Measurements from ENCODE around the gene GNG2.

The GNG2 gene

DNA sequence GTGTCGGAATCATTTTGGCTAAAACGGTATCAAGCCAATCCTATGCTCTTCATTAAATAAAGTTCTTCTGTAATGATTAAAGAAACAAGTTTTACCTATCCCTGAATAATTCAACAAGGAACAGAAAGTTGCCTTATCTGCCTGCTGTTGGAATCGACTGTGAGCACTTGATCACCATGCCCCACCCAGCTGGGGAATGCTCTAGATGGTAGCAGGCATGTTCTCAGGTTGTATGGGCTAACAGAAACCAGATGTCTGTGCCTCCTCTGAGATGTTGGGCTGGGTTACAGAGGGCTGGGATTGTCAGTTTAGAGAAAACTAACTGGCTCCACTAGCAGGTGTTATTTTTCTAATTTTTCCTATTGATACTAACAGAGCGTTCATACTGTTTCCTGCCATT, 157.8 kb downstream of the GNG2 start:
- TF ChIP-seq TAF1 (IDR thresholded peaks at IDR 0.05; ENCODE audit: borderline replicate concordance, insufficient read depth, low read length) (no peak), SIN3A (IDR thresholded peaks at IDR 0.05; ENCODE audit: borderline replicate concordance, insufficient read depth, low read length) (no peak), POLR2AphosphoS5 (IDR thresholded peaks at IDR 0.05; ENCODE audit: low read depth, low read length) (no peak), FOXP2 (optimal IDR thresholded peaks at IDR 0.05; ENCODE audit: borderline replicate concordance, extremely low read depth, extremely low read length, insufficient read depth) (no peak)
- TF ChIP-seq, protein P1, sequence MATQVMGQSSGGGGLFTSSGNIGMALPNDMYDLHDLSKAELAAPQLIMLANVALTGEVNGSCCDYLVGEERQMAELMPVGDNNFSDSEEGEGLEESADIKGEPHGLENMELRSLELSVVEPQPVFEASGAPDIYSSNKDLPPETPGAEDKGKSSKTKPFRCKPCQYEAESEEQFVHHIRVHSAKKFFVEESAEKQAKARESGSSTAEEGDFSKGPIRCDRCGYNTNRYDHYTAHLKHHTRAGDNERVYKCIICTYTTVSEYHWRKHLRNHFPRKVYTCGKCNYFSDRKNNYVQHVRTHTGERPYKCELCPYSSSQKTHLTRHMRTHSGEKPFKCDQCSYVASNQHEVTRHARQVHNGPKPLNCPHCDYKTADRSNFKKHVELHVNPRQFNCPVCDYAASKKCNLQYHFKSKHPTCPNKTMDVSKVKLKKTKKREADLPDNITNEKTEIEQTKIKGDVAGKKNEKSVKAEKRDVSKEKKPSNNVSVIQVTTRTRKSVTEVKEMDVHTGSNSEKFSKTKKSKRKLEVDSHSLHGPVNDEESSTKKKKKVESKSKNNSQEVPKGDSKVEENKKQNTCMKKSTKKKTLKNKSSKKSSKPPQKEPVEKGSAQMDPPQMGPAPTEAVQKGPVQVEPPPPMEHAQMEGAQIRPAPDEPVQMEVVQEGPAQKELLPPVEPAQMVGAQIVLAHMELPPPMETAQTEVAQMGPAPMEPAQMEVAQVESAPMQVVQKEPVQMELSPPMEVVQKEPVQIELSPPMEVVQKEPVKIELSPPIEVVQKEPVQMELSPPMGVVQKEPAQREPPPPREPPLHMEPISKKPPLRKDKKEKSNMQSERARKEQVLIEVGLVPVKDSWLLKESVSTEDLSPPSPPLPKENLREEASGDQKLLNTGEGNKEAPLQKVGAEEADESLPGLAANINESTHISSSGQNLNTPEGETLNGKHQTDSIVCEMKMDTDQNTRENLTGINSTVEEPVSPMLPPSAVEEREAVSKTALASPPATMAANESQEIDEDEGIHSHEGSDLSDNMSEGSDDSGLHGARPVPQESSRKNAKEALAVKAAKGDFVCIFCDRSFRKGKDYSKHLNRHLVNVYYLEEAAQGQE (IDR thresholded peaks at IDR 0.05; ENCODE audit: insufficient read depth in 1 of 2, low read depth in 2 of 2, low read length in 2 of 2) = no peak

DNA sequence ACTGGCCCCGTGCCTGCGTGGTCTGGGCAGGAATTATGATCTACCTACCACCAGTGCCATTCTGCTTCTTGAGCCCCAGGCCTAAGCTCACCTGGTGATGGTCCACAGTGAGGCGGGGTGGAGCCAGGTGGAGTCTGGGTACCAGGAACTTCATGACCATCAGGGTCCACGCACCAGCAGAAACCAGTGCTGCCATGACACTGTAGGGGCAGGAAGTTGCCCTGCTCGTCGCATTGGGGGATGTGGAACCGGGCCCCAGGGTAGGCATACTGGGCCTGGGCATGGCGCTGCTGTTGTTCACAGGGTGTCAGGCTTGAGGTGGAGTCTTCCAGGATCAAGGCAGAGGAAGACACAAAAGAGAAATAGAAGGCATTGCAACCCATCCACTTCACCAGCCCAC, 158.6 kb downstream of the GNG2 start:
- TF ChIP-seq SIN3A (IDR thresholded peaks at IDR 0.05; ENCODE audit: borderline replicate concordance, insufficient read depth, low read length) (no peak), TAF1 (IDR thresholded peaks at IDR 0.05; ENCODE audit: borderline replicate concordance, insufficient read depth, low read length) (no peak), POLR2AphosphoS5 (IDR thresholded peaks at IDR 0.05; ENCODE audit: low read depth, low read length) (no peak), FOXP2 (optimal IDR thresholded peaks at IDR 0.05; ENCODE audit: borderline replicate concordance, extremely low read depth, extremely low read length, insufficient read depth) (no peak)
- TF ChIP-seq, protein P1 (IDR thresholded peaks at IDR 0.05; ENCODE audit: insufficient read depth in 1 of 2, low read depth in 2 of 2, low read length in 2 of 2) = no peak
